Epithelial cell of esophagus (primary cell): ENCODE results near the gene BGN.

ENCODE experiments used
- DNase-seq: peaks from one replicate; pipeline ENCODE4 v3.0.0; 2010; ENCODE audit warnings: low read depth
- H3K4me3 ChIP-seq: 2 replicates; pipeline ENCODE4 v1.5.1; 2011; ENCODE audit warnings: mild to moderate bottlenecking, low read length, control low read depth
- TF ChIP-seq, protein P1 (sequence below): IDR thresholded peaks from 2 replicates; pipeline ENCODE4 v1.5.1; 2011; ENCODE audit warnings: low read depth, mild to moderate bottlenecking, low read length, control low read depth, inconsistent platforms; ENCODE audit not compliant: insufficient read depth; ENCODE audit errors: missing control alignments

The BGN gene

DNA sequence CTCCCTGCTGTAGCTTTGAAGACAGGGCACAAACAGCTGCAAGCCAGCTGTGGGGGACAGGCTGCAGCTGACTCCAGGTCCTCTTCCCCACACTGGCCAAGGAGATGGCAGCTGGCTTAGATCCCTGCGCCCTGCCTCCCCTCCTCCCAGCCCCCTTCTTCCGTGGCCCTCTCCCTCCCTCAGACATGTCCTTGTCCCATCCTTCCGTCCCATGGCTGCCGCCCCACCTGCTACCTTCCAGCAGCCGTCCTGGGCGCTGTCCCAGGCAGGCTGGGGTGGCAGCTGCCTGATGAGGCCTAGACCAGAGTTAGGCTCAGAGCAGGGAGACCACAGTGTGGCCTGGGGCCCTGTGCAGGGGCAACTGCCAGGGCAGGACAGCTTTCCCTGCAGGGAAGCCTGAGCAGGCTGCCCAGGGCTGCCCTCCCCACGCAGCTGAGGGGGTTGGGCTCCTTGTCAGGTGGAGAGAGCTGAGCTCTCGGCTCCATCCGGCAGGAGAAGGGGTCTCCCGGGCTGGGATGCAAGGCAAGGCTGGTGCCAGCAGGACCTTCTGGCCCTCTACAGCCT lies 3.3 kb upstream of the BGN start:
- DNase-seq, result no peak
- H3K4me3 ChIP-seq, result no peak overlapping the region
- TF ChIP-seq, protein P1, sequence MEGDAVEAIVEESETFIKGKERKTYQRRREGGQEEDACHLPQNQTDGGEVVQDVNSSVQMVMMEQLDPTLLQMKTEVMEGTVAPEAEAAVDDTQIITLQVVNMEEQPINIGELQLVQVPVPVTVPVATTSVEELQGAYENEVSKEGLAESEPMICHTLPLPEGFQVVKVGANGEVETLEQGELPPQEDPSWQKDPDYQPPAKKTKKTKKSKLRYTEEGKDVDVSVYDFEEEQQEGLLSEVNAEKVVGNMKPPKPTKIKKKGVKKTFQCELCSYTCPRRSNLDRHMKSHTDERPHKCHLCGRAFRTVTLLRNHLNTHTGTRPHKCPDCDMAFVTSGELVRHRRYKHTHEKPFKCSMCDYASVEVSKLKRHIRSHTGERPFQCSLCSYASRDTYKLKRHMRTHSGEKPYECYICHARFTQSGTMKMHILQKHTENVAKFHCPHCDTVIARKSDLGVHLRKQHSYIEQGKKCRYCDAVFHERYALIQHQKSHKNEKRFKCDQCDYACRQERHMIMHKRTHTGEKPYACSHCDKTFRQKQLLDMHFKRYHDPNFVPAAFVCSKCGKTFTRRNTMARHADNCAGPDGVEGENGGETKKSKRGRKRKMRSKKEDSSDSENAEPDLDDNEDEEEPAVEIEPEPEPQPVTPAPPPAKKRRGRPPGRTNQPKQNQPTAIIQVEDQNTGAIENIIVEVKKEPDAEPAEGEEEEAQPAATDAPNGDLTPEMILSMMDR, result no peak

DNA sequence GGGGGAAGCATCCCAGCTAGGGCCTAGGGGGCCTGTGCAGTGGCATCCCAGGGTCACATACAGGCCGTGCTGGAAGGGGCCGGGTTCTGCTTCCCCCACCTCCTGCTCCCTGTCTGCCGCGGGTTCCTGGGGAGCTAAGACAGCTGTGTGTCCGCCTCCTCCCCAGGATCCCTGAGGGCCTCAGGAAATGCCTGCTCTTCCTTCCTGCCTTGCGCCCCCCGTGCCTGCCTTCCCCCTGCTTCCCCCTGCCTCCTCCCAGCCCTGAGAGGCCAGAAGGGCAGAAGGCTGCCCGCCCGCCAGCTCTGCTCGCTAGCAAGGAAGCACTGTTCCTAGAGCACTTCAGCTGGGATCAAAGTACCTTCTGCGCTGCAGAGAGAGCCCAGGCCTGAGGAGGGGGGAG lies 2.9 kb upstream of the BGN start:
- TF ChIP-seq, protein P1, result no peak
- H3K4me3 ChIP-seq, result no peak overlapping the region
- no peak for DNase-seq

DNA sequence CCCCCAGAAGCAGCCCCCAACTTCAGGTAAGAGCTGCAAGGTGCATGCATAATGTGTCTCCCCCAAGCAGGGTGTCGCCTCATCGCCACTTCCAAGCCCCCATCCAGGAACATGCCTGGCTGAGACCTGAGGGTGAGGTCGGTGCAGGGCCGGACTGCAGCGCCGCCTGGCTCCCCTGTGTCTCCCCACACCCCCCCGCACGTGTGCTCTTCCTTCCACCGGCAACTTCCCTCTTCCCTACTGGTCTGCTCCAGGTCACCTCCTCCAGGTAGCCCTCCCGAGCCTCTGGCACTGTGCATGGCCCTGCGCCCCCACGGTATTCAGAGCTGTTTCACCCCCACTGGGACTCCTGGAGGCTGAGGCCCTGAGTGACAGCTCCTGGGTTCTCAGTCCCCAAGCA lies 2.2 kb upstream of the BGN start:
- no peak overlapping the region for H3K4me3 ChIP-seq
- no peak for DNase-seq
- TF ChIP-seq, protein P1, result no peak

DNA sequence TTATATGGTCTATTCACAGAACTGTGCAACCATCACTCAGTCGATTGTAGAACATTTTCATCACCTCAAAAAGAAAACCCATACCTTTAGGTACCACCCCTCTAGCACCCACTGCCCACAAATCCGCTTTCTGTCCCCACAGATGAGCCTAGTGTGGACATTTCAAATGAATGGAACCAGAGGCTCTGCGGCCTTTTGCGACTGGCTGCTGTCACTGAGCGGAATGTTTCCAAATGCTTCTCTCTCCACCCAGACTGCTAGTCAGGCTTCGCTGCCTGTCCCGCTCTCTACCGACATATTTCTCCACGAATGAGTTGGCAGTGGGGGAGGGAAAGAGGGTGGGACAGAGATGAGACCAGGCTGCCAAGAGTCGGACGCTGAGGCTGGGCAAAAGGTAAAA lies 1.7 kb upstream of the BGN start:
- TF ChIP-seq, protein P1, result no peak

DNA sequence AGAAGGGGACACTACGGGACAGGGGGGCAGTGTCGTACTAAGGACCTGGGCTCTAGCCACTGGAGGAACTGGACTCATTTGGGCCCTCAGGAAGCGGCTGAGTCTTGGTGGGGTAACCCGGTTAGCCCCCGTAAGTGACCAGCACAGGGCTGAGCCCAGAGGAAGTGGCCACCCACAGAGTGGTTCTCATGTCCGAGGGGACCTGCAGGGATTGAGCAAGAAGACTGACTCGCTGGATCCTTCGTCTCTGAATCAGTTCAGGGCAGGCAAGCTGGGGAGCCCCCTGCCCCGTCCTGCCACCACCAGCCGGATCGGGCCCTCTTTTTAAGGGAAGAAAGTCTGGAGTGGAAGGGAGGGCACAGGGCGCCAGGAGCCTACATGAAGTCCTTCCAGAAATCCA lies 719 bp upstream of the BGN start:
- no peak overlapping the region for H3K4me3 ChIP-seq
- TF ChIP-seq, protein P1, result no peak
- DNase-seq, result no peak

More for the DNA sequence above, 1.7 kb upstream of the BGN start:
- DNase-seq, result no peak
- H3K4me3 ChIP-seq, result no peak overlapping the region

DNA sequence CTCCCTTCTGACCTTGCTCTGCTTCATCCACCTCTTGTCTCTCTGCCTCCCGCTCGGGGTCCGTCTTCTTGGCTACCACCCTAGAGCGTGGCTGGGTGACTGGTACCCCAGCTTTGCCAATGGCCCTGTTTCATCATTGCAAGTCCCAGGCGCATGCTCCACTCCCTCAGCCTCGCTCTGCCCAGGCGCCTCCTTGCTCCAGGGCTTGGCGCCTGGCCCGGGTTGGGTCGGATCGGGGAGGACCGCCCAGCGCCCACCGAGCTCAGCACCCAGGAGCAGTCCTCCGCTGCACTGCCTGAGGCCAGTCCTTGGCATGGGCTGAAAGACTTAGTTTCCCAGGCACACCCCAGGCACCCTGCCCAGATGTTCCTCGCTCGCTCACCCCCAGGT lies 577 bp downstream of the BGN start:
- H3K4me3 ChIP-seq, result no peak overlapping the region
- DNase-seq, result peak; percentile 12

More for the DNA sequence above, 577 bp downstream of the BGN start:
- TF ChIP-seq, protein P1, result no peak
